DND-41 (cell line): ENCODE measurements around the gene TMEM115.

Experiments
- ATAC-seq: fragments of 200-7000 bp; cut with Tn5 transposase; 3 replicates; pipeline ENCODE4 v1.9.1; 2021; ENCODE audit warnings: low read depth; ENCODE audit not compliant: insufficient read depth
- DNase-seq: peaks from one replicate; pipeline ENCODE4 v3.0.0-alpha.2; 2020
- H2AFZ ChIP-seq: 2 replicates; pipeline ENCODE4 v1.6.0; 2012; ENCODE audit warnings: low read depth, low read length
- H3K27ac ChIP-seq: 2 replicates; pipeline ENCODE4 v1.5.1; 2012; ENCODE audit warnings: low read length, inconsistent platforms
- H3K27me3 ChIP-seq: fragments of 200-600 bp; sonication (generic); 2 replicates; pipeline ENCODE4 v1.6.0; 2012; ENCODE audit warnings: low read length, mild to moderate bottlenecking, inconsistent platforms; ENCODE audit not compliant: insufficient read depth, poor library complexity
- H3K36me3 ChIP-seq: 2 replicates; pipeline ENCODE4 v1.5.1; 2012; ENCODE audit warnings: low read length, inconsistent platforms; ENCODE audit not compliant: insufficient read depth
- H3K4me1 ChIP-seq: 2 replicates; pipeline ENCODE4 v1.5.1; 2012; ENCODE audit warnings: mild to moderate bottlenecking, low read length; ENCODE audit not compliant: insufficient read depth
- H3K4me2 ChIP-seq: 2 replicates; pipeline ENCODE4 v1.6.0; 2012; ENCODE audit warnings: mild to moderate bottlenecking, moderate library complexity, low read length, inconsistent platforms; ENCODE audit not compliant: insufficient read depth
- H3K4me3 ChIP-seq, 2 experiments: fragments of 200-600 bp in 1 of 2; shearing (Covaris generic) in 1 of 2; 2 replicates each; pipeline ENCODE4 v1.5.1; 2012 to 2016; ENCODE audit warnings: inconsistent platforms in 2 of 2, low read length in 2 of 2, mild to moderate bottlenecking in 2 of 2, low read depth in 1 of 2, moderate library complexity in 1 of 2
- H3K79me2 ChIP-seq: 2 replicates; pipeline ENCODE4 v1.6.0; 2012; ENCODE audit warnings: low read length, inconsistent platforms; ENCODE audit not compliant: insufficient read depth
- H3K9ac ChIP-seq: 2 replicates; pipeline ENCODE4 v1.6.0; 2012; ENCODE audit warnings: low read depth, mild to moderate bottlenecking, inconsistent platforms, low read length, moderate library complexity
- H3K9me3 ChIP-seq: 2 replicates; pipeline ENCODE4 v1.5.1; 2012; ENCODE audit warnings: low read length, moderate library complexity, mild to moderate bottlenecking, inconsistent platforms; ENCODE audit not compliant: insufficient read depth, severe bottlenecking
- H4K20me1 ChIP-seq: 2 replicates; pipeline ENCODE4 v1.6.0; 2012; ENCODE audit warnings: low read length; ENCODE audit not compliant: insufficient read depth
- EZH2 ChIP-seq: IDR thresholded peaks from 3 replicates; pipeline ENCODE4 v1.6.1; 2012; ENCODE audit warnings: borderline replicate concordance, low read depth, mild to moderate bottlenecking, moderate library complexity, low read length, inconsistent platforms; ENCODE audit not compliant: severe bottlenecking
- TF ChIP-seq, protein P1 (sequence below): IDR thresholded peaks from 2 replicates; pipeline ENCODE4 v1.5.1; 2012; ENCODE audit warnings: borderline replicate concordance, low read length, moderate library complexity, mild to moderate bottlenecking; ENCODE audit not compliant: poor library complexity, severe bottlenecking; ENCODE audit errors: extremely low read depth

Gene TMEM115

DNA sequence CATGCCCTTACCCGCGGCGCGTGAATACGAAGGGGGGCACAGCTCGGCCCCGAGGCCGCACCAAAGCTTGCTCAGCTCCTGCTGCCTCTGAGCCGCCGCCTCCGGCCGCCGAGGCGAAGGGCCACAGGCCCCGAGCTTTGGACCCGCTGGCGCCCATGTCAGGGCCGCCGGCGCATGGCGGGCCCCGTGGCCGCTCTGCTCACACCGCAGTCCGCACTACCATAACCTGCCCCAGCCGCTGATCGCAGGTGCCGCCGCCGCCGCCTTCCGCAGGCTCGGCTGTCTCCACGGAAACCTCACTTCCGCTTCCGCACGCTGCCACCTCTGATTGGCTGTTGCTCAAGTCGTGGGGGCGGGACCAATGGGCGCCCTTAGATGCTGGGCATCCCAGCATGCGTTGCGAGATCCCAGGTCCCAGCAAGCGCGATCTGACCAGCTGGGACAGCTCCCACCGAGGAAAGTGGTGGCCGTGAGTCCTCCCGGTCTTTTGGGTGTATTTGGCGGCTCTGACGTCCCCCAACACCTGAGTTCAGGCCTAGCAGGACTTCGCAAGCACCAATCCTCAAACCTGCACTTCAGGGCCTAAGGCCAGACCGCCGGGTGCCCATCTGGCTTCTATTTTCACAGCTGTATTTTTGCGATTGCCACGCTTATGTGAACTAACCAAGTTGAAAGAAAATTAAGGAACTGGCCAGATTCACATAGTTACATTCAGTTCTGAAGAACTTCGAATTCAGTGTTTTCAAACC, 31.2 kb downstream of the TMEM115 start, which contains the start of gene TUSC2:
TUSC2 (minus strand) TSS at position 281 of the 749 bp plus-strand sequence; CDS start at position 157, 124 bp downstream.
- H3K79me2 ChIP-seq, result peaks cover 42% of the 10 kb centered on the region
- H3K4me2 ChIP-seq, result peak within 1 kb of the TSS; percentile 80
- no peak for TF ChIP-seq EZH2
- TF ChIP-seq, protein P1, sequence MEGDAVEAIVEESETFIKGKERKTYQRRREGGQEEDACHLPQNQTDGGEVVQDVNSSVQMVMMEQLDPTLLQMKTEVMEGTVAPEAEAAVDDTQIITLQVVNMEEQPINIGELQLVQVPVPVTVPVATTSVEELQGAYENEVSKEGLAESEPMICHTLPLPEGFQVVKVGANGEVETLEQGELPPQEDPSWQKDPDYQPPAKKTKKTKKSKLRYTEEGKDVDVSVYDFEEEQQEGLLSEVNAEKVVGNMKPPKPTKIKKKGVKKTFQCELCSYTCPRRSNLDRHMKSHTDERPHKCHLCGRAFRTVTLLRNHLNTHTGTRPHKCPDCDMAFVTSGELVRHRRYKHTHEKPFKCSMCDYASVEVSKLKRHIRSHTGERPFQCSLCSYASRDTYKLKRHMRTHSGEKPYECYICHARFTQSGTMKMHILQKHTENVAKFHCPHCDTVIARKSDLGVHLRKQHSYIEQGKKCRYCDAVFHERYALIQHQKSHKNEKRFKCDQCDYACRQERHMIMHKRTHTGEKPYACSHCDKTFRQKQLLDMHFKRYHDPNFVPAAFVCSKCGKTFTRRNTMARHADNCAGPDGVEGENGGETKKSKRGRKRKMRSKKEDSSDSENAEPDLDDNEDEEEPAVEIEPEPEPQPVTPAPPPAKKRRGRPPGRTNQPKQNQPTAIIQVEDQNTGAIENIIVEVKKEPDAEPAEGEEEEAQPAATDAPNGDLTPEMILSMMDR, result no peak
- H3K4me1 ChIP-seq, result peaks cover 58% of the 10 kb centered on the region
- H3K36me3 ChIP-seq, result peaks cover 62% of the 10 kb centered on the region
- peaks cover 31% of the 10 kb centered on the region for H4K20me1 ChIP-seq
- H2AFZ ChIP-seq, result peak within 1 kb of the TSS; percentile 78
- H3K27me3 ChIP-seq, result no peaks in the 10 kb centered on the region
- DNase-seq (peak; percentile 96), ATAC-seq (peak; percentile 95)
- H3K9me3 ChIP-seq, result no peaks in the 10 kb centered on the region
- peak within 1 kb of the TSS; percentile 79 for H3K9ac ChIP-seq
- H3K4me3 ChIP-seq, result peak within 1 kb of the TSS; percentile 88 to 89
- H3K27ac ChIP-seq, result peak within 1 kb of the TSS; percentile 73

DNA sequence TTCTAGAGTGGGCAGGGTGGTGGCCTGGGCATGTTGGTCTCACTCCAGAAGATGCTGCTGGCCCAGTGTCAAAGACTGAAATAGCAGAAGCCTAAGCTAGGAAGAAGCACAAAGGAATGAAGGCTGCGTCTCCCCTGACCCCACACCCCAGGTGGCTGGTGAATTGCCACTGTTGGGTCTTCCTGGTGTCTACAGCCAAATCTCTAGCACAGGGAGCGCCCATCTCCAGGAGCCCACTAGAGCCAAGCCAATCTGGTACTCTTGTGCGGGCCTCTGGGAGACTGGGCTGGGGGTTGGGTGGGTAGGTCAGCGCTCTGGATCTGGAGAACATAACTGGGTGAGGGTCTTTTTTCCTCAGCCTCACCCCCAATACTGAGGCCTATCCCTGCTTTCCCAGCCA, 32.2 kb downstream of the TMEM115 start:
- peaks cover 26% of the 10 kb centered on the region for H4K20me1 ChIP-seq
- DNase-seq, result no peak
- peak overlapping the region; percentile 80 for H3K4me2 ChIP-seq
- H3K9me3 ChIP-seq, result no peaks in the 10 kb centered on the region
- no peak for ATAC-seq
- H3K36me3 ChIP-seq, result peaks cover 55% of the 10 kb centered on the region
- H3K9ac ChIP-seq, result peak overlapping the region; percentile 79
- H3K27me3 ChIP-seq, result no peaks in the 10 kb centered on the region
- no peak overlapping the region for H2AFZ ChIP-seq
- H3K79me2 ChIP-seq, result peaks cover 33% of the 10 kb centered on the region
- peak overlapping the region; percentile 73 for H3K27ac ChIP-seq
- peak overlapping the region; percentile 88 to 89 for H3K4me3 ChIP-seq
- no peak for TF ChIP-seq EZH2
- TF ChIP-seq, protein P1, result no peak
- peaks cover 59% of the 10 kb centered on the region for H3K4me1 ChIP-seq

DNA sequence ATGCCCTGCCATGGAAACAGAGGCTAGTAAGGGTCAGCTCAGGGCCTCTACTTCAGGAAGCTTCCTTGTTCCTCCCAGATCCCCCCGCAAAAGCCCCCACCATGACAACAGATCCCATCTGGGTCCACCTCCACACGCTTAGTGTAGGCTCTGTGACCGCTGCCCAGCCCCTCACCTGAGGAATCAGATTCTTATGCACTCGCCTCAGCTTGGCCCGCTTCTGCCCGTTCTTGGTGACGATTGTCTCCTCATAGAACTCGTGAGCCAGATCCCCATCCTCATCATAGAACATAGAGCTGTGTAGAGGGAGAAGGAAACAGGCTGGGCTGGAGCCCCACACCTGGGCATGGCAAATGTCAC, 33.2 kb downstream of the TMEM115 start:
- DNase-seq, result no peak
- H3K9me3 ChIP-seq, result no peaks in the 10 kb centered on the region
- H3K27ac ChIP-seq, result no peak overlapping the region
- peaks cover 27% of the 10 kb centered on the region for H3K79me2 ChIP-seq
- no peak overlapping the region for H2AFZ ChIP-seq
- TF ChIP-seq, protein P1, result no peak
- TF ChIP-seq EZH2, result no peak
- H4K20me1 ChIP-seq, result peaks cover 17% of the 10 kb centered on the region; the same call in 1 of the 2 replicates
- H3K4me1 ChIP-seq, result peaks cover 58% of the 10 kb centered on the region
- ATAC-seq, result no peak
- H3K4me2 ChIP-seq, result peak overlapping the region; percentile 23
- H3K9ac ChIP-seq, result peak overlapping the region; percentile 21
- peaks cover 45% of the 10 kb centered on the region for H3K36me3 ChIP-seq
- H3K27me3 ChIP-seq, result no peaks in the 10 kb centered on the region
- no peak overlapping the region for H3K4me3 ChIP-seq
